Measurements from ENCODE around the gene FAAP100.
"Not testable (repeated sequence)": the region's sequence is repeated elsewhere in the genome, so short reads cannot be mapped to it uniquely, and the experiment has no call there.

GRCh38 chr17:81531013-81531412 lies 21.1 kb downstream of the FAAP100 start:
- TF ChIP-seq, protein P1, sequence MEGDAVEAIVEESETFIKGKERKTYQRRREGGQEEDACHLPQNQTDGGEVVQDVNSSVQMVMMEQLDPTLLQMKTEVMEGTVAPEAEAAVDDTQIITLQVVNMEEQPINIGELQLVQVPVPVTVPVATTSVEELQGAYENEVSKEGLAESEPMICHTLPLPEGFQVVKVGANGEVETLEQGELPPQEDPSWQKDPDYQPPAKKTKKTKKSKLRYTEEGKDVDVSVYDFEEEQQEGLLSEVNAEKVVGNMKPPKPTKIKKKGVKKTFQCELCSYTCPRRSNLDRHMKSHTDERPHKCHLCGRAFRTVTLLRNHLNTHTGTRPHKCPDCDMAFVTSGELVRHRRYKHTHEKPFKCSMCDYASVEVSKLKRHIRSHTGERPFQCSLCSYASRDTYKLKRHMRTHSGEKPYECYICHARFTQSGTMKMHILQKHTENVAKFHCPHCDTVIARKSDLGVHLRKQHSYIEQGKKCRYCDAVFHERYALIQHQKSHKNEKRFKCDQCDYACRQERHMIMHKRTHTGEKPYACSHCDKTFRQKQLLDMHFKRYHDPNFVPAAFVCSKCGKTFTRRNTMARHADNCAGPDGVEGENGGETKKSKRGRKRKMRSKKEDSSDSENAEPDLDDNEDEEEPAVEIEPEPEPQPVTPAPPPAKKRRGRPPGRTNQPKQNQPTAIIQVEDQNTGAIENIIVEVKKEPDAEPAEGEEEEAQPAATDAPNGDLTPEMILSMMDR (optimal IDR thresholded peaks at IDR 0.05 in 1 of 3, IDR thresholded peaks at IDR 0.05 in 1 of 3, conservative IDR thresholded peaks at IDR 0.05 in 1 of 3; ENCODE audit: extremely low read depth in 1 of 3, insufficient read depth in 2 of 3, low read length in 3 of 3), result not testable (repeated sequence)
- not testable (repeated sequence) for TF ChIP-seq EZH2 (IDR thresholded peaks at IDR 0.05; ENCODE audit: low read length)
